Measurements from ENCODE around the gene HSDL1.

- no peak for TF ChIP-seq POLR2A (IDR thresholded peaks at IDR 0.05; ENCODE audit: low read depth, low read length)
- TF ChIP-seq TAF1 (IDR thresholded peaks at IDR 0.05; ENCODE audit: low read depth, low read length) = no peak
- no peak for TF ChIP-seq POLR2AphosphoS5 (IDR thresholded peaks at IDR 0.05; ENCODE audit: low read depth, low read length)
Measured at GRCh38 chr16:84124257-84125073, 20.5 kb downstream of the HSDL1 start.

Data from GM12891 (cell line).